8988T (cell line): Measurements from ENCODE around the gene ZBTB7C.

Experiments
- DNase-seq: peaks from one replicate; pipeline ENCODE4 v3.0.0; 2011

The ZBTB7C gene

GRCh38 chr18:48181857-48182256 lies 227.3 kb downstream of the ZBTB7C start:
- DNase-seq: no peak

GRCh38 chr18:48181087-48181823 lies 227.9 kb downstream of the ZBTB7C start:
- no peak for DNase-seq

GRCh38 chr18:48179666-48180065 lies 229.5 kb downstream of the ZBTB7C start:
- no peak for DNase-seq

GRCh38 chr18:48179001-48179400 lies 230.2 kb downstream of the ZBTB7C start:
- DNase-seq: no peak

- DNase-seq: no peak
Measured at GRCh38 chr18:48176909-48177308, 232.3 kb downstream of the ZBTB7C start.

- DNase-seq: no peak
Measured at GRCh38 chr18:48173557-48173956, 235.6 kb downstream of the ZBTB7C start.

- DNase-seq: no peak
Measured at GRCh38 chr18:48172226-48173006, 236.8 kb downstream of the ZBTB7C start.

- no peak for DNase-seq
Measured at GRCh38 chr18:48171490-48172188, 237.5 kb downstream of the ZBTB7C start.

- no peak for DNase-seq
Measured at GRCh38 chr18:48170651-48171050, 238.5 kb downstream of the ZBTB7C start.

- no peak for DNase-seq
Measured at GRCh38 chr18:48168861-48169260, 240.3 kb downstream of the ZBTB7C start.

- DNase-seq: no peak
Measured at GRCh38 chr18:48167897-48168253, 241.3 kb downstream of the ZBTB7C start.

GRCh38 chr18:48166336-48166875 lies 242.8 kb downstream of the ZBTB7C start:
- DNase-seq: no peak

GRCh38 chr18:48165111-48165866 lies 243.9 kb downstream of the ZBTB7C start:
- no peak for DNase-seq

GRCh38 chr18:48164701-48165100 lies 244.5 kb downstream of the ZBTB7C start:
- DNase-seq: no peak

GRCh38 chr18:48164116-48164515 lies 245.1 kb downstream of the ZBTB7C start:
- no peak for DNase-seq

- no peak for DNase-seq
Measured at GRCh38 chr18:48163738-48164115, 245.5 kb downstream of the ZBTB7C start.

- DNase-seq: no peak
Measured at GRCh38 chr18:48162956-48163737, 246.0 kb downstream of the ZBTB7C start.

- DNase-seq: peak; percentile 64
Measured at GRCh38 chr18:48161911-48162698, 247.1 kb downstream of the ZBTB7C start.

- peak; percentile 75 for DNase-seq
Measured at GRCh38 chr18:48161191-48161910, 247.8 kb downstream of the ZBTB7C start.

GRCh38 chr18:48160622-48161021 lies 248.6 kb downstream of the ZBTB7C start:
- no peak for DNase-seq
